Suprapubic skin (tissue), 4 donors: Measurements from ENCODE around the gene RFX2. TPM values are rescaled to one million over a fixed set of nuclear protein-coding genes. Genes with fewer than 3 reads are reported as not detected.

Experiments used
- DNase-seq, 2 donors: peaks; one replicate each; pipeline ENCODE4 v3.0.0-alpha.2; 2019; ENCODE audit warnings: low spot score in 2 of 2
- H3K27ac ChIP-seq: fragments of 200-600 bp; sonication (generic); one replicate; pipeline ENCODE4 v1.5.1; 2019
- H3K27me3 ChIP-seq: fragments of 200-600 bp; sonication (generic); one replicate; pipeline ENCODE4 v1.5.1; 2019
- H3K36me3 ChIP-seq: fragments of 200-600 bp; sonication (generic); one replicate; pipeline ENCODE4 v1.5.1; 2019
- H3K4me1 ChIP-seq: fragments of 200-600 bp; sonication (generic); one replicate; pipeline ENCODE4 v1.5.1; 2019
- H3K4me3 ChIP-seq: fragments of 200-600 bp; sonication (generic); one replicate; pipeline ENCODE4 v1.5.1; 2019; ENCODE audit warnings: mild to moderate bottlenecking
- H3K9me3 ChIP-seq: fragments of 200-600 bp; sonication (generic); one replicate; pipeline ENCODE4 v1.5.1; 2019
- CTCF ChIP-seq, 2 donors: fragments of 200-600 bp in 1 of 2; fragments of 450-650 bp in 1 of 2; sonication (generic) in 1 of 2; IDR thresholded peaks; one replicate each; pipeline ENCODE4 v1.5.1; 2016 to 2019; ENCODE audit warnings: antibody characterized with exemption in 2 of 2, mild to moderate bottlenecking in 1 of 2, moderate library complexity in 1 of 2
- EP300 ChIP-seq: sonication (generic); formaldehyde crosslinking; IDR thresholded peaks from one replicate; pipeline ENCODE4 v1.6.1; 2017; ENCODE audit warnings: antibody characterized with exemption
- POLR2A ChIP-seq, 2 donors: fragments of 450-650 bp; IDR thresholded peaks; one replicate each; pipeline ENCODE4 v1.6.1; 2017; ENCODE audit warnings: antibody characterized with exemption in 2 of 2, mild to moderate bottlenecking in 2 of 2, moderate library complexity in 2 of 2
- POLR2AphosphoS5 ChIP-seq, 3 donors: sonication (generic); formaldehyde crosslinking; IDR thresholded peaks; one replicate each; pipeline ENCODE4 v1.6.1; 2017; ENCODE audit warnings: antibody characterized with exemption in 3 of 3
- WGBS: methylation state at CpG from one replicate; pipeline ENCODE4 v1.1.5; 2018; 5-methylcytosine and 5-hydroxymethylcytosine counted together
- total RNA-seq, 4 donors: library from RNA; depleted of rRNA; stranded (reverse); fragments of >200 nt; gene quantifications; one replicate each; pipeline ENCODE4 v1.1.0, GENCODE V29; 2016

The RFX2 gene
- total RNA-seq, 4 donors from 2014 or later = 28.8 to 62.0 (median 43.5) TPM

- Histone ChIP-seq H3K36me3 (no peaks in the 10 kb centered on the region), H3K9me3 (no peaks in the 10 kb centered on the region), H3K27ac (peak overlapping the region; percentile 85), H3K27me3 (no peaks in the 10 kb centered on the region), H3K4me1 (peaks cover 79% of the 10 kb centered on the region), H3K4me3 (no peak overlapping the region)
- DNase-seq = peak; percentile 98 to 99
- no peak for TF ChIP-seq CTCF (IDR thresholded peaks at IDR 0.05)
- TF ChIP-seq POLR2A (IDR thresholded peaks at IDR 0.05) = peak in 1 of 2 donors; percentile 22
- TF ChIP-seq POLR2AphosphoS5 (IDR thresholded peaks at IDR 0.05) = peak in 1 of 3 donors; percentile 57
- TF ChIP-seq EP300 = no peak
- 12% methylated on average over 18 of the region's 18 CpGs for WGBS
These were observed 43.3 kb downstream of the RFX2 start for GRCh38 chr19:6066661-6067646.

GRCh38 chr19:6065685-6066374 lies 44.5 kb downstream of the RFX2 start:
- WGBS = 18% methylated on average over 16 of the region's 16 CpGs
- Histone ChIP-seq H3K9me3 (no peaks in the 10 kb centered on the region), H3K4me3 (no peak overlapping the region), H3K27me3 (no peaks in the 10 kb centered on the region), H3K36me3 (no peaks in the 10 kb centered on the region), H3K4me1 (peaks cover 79% of the 10 kb centered on the region), H3K27ac (peak overlapping the region; percentile 85)
- DNase-seq = peak; percentile 82 to 90
- TF ChIP-seq EP300 (no peak), POLR2A (IDR thresholded peaks at IDR 0.05) (no peak), POLR2AphosphoS5 (IDR thresholded peaks at IDR 0.05) (no peak), CTCF (IDR thresholded peaks at IDR 0.05) (no peak)

- H3K27me3 ChIP-seq = no peaks in the 10 kb centered on the region
- WGBS = 83% methylated on average over 8 of the region's 8 CpGs
- H3K36me3 ChIP-seq = no peaks in the 10 kb centered on the region
- H3K9me3 ChIP-seq = no peaks in the 10 kb centered on the region
- peak overlapping the region; percentile 85 for H3K27ac ChIP-seq
- TF ChIP-seq CTCF (IDR thresholded peaks at IDR 0.05) (no peak), EP300 (no peak), POLR2A (IDR thresholded peaks at IDR 0.05) (no peak), POLR2AphosphoS5 (IDR thresholded peaks at IDR 0.05) (no peak)
- no peak overlapping the region for H3K4me3 ChIP-seq
- H3K4me1 ChIP-seq = peaks cover 88% of the 10 kb centered on the region
- peak; percentile 45 to 70 for DNase-seq
These were observed 45.8 kb downstream of the RFX2 start for GRCh38 chr19:6064336-6065073.

- H3K27ac ChIP-seq = peak overlapping the region; percentile 30
- no peaks in the 10 kb centered on the region for H3K27me3 ChIP-seq
- no peak for TF ChIP-seq CTCF (IDR thresholded peaks at IDR 0.05)
- TF ChIP-seq EP300 = no peak
- TF ChIP-seq POLR2A (IDR thresholded peaks at IDR 0.05) = no peak
- no peak for TF ChIP-seq POLR2AphosphoS5 (IDR thresholded peaks at IDR 0.05)
- peaks cover 93% of the 10 kb centered on the region for H3K4me1 ChIP-seq
- peak; percentile 41 to 70 for DNase-seq
- no peaks in the 10 kb centered on the region for H3K36me3 ChIP-seq
- no peaks in the 10 kb centered on the region for H3K9me3 ChIP-seq
- no peak overlapping the region for H3K4me3 ChIP-seq
- 71% methylated on average over 14 of the region's 14 CpGs for WGBS
These were observed 46.5 kb downstream of the RFX2 start for GRCh38 chr19:6063576-6064335.
